Skeletal muscle tissue (tissue), 4 donors: ENCODE results near the gene NKX1-1. TPM values are rescaled to one million over a fixed set of nuclear protein-coding genes. Genes with fewer than 3 reads are reported as not detected.

Experiments used
- H3K27ac ChIP-seq: one replicate; pipeline ENCODE4 v1.7.0; 2013; ENCODE audit warnings: mild to moderate bottlenecking, low read depth, low read length, inconsistent platforms
- H3K27me3 ChIP-seq, 3 donors: one replicate each; pipeline ENCODE4 v1.7.0; 2013; ENCODE audit warnings: low read length in 3 of 3; ENCODE audit not compliant: control insufficient read depth in 3 of 3, insufficient read depth in 3 of 3
- H3K36me3 ChIP-seq, 3 donors: one replicate each; pipeline ENCODE4 v1.7.0; 2013; ENCODE audit warnings: low read length in 3 of 3; ENCODE audit not compliant: control insufficient read depth in 3 of 3, insufficient read depth in 3 of 3
- H3K4me1 ChIP-seq, 3 donors: one replicate each; pipeline ENCODE4 v1.7.0; 2013; ENCODE audit warnings: low read length in 3 of 3, mild to moderate bottlenecking in 3 of 3; ENCODE audit not compliant: control insufficient read depth in 3 of 3, insufficient read depth in 3 of 3
- H3K4me3 ChIP-seq, 3 donors: one replicate each; pipeline ENCODE4 v1.7.0; 2013; ENCODE audit warnings: low read length in 3 of 3
- H3K9ac ChIP-seq, 3 donors: one replicate each; pipeline ENCODE4 v1.7.0; 2013; ENCODE audit warnings: low read length in 3 of 3, mild to moderate bottlenecking in 3 of 3, moderate library complexity in 2 of 3, low read depth in 1 of 3
- H3K9me3 ChIP-seq, 3 donors: one replicate each; pipeline ENCODE4 v1.7.0; 2013; ENCODE audit warnings: low read length in 3 of 3; ENCODE audit not compliant: control insufficient read depth in 3 of 3
- total RNA-seq: library from RNA; depleted of rRNA; stranded (reverse); fragments of >200 nt; gene quantifications from one replicate; pipeline ENCODE4 v1.2.3, GENCODE V29; 2014
- donor health status: Osteomylitis.

NKX1-1 gene
- total RNA-seq, 1 donor from 2014 or later, result not detected

DNA sequence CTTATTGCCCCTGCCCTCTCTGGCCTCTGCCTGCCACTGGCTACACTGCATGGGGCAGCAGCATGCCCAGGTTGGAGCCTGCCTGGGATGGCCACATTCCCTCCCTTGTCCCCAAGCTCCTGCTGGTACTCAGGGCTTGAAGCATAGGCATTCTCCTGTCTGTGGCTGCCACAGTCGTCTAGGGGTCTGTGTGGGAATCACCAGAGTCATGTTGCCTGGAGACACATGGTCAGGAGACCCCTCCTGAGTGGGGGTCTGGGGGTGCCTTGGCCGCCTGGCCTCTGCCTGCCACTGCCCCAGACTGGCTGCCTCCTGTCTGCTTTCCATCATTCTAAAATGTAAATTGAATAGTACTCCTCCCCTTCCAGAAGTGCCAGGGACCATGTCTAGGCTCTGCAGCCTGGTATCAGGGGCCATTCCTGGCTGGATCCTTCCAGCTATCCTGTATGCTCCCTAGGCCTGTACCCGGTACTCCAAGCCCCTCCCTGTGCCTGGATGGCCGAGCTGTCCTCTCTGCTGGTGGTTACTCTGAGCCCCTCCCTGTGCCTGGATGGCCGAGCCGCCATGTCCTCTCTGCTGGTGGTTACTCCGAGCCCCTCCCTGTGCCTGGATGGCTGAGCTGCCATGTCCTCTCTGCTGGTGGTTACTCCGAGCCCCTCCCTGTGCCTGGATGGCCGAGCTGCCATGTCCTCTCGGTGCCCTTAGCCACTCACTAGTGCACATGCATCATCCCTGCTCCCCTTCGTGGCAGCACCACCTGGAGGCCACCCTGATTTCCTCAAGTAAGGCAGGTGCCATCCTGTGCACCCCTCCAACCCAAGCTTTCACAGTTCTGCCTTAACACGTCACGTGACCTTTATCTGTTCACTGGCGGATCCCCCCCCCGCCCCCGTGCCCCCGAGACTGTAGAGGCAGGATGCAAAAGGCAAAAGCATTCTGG lies 5.5 kb upstream of the NKX1-1 start:
- Histone ChIP-seq H3K27ac (no peak overlapping the region), H3K9me3 (no peaks in the 10 kb centered on the region), H3K36me3 (no peaks in the 10 kb centered on the region), H3K4me3 (no peak overlapping the region), H3K27me3 (peaks cover 79 to 89% (median 81%) of the 10 kb centered on the region in 3 donors), H3K4me1 (peaks cover 0 to 5% (median 0%) of the 10 kb centered on the region in 3 donors), H3K9ac (no peak overlapping the region)

DNA sequence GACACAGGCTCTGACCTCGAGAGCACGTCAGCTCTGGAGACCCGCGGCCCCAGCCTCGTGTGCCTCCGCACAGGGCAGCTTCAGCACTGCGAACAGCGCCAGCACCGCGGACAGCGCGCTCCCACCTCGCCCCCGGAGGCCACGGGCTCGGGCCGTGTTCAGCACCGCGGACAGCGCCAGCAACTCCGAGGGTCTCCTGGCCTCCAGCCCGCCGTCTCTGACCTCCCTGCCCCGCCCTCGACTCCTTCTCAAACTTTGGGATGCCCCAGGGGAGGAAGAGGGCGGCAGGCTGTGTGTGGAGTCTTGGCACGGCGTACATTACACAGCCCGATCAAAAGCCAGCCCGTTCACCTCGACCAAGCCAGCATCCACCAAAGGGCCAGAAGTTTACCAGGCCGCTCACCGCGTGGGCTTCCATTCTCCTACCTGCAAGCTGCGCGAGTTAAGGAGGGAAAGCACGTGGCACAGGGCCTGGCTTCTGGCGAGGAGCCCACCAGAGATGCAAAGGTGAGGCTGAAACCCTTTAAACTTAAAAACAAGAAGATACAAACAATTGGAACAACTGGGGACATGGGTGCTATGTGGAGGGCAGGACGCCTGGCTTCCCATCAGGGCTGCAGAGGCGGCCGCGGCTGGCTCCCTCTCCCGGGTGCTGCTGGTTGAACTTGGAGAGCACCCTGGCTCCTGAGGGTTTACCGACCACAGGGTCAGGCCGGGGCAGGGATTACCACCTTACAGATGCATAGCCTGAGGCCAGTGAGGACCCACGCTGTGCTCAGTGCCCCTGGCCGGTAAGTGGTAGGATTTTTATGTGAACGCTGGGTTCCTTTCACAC lies 4.5 kb upstream of the NKX1-1 start:
- Histone ChIP-seq H3K4me3 (no peak overlapping the region), H3K4me1 (peaks cover 0 to 6% (median under 1%) of the 10 kb centered on the region in 3 donors), H3K9ac (no peak overlapping the region), H3K27ac (no peak overlapping the region), H3K9me3 (no peaks in the 10 kb centered on the region), H3K27me3 (peaks cover 76 to 89% (median 81%) of the 10 kb centered on the region in 3 donors), H3K36me3 (no peaks in the 10 kb centered on the region)

DNA sequence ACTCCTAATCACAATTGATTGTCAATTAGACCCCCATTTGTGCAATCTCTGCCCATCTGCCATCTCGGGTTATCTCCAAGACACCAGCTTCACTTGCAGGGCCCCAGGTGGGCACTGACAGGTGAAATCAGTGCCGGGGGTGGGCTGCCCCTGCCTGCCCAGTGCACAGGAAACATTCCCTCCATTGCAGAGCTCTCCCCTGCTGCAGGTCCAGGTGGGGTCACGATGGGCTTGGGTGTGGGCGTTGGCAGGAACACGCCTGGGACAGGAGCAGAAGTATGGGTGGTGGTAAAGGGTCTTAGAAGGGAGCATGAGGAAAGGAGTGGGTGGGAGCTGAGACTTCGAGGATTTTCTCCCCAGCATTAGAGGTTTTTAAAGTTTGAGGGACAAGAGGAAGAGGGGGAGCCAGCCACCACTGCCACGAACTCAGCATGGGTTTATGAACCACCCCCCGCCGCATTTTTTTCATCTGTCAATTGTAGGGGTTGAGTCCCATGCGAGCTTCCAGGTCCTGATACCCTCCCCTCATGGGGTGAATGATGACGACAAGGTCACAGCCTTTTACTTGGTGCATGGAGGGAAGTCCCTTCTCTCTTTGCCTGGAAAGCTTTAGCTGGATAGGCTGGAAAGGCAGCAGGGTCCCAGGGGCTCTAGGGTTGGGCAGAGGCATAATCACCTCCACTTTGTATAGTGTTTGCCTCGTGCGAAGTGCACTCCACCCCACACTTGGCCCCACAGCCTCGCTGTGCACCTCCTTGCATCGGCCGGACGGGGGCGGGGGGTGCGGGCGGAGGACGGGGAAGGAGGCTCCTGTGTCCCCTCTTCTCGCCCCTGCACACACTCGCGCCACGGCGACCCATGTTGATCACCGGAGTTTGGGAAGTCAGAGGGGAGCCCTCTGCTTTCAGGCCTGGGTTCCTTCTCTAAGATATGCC lies 3.5 kb upstream of the NKX1-1 start:
- Histone ChIP-seq H3K4me3 (no peak overlapping the region), H3K9ac (no peak overlapping the region), H3K9me3 (no peaks in the 10 kb centered on the region), H3K27me3 (peaks cover 76 to 88% (median 82%) of the 10 kb centered on the region in 3 donors), H3K27ac (no peak overlapping the region), H3K36me3 (no peaks in the 10 kb centered on the region), H3K4me1 (peaks cover 3 to 7% (median 6%) of the 10 kb centered on the region in 3 donors)

DNA sequence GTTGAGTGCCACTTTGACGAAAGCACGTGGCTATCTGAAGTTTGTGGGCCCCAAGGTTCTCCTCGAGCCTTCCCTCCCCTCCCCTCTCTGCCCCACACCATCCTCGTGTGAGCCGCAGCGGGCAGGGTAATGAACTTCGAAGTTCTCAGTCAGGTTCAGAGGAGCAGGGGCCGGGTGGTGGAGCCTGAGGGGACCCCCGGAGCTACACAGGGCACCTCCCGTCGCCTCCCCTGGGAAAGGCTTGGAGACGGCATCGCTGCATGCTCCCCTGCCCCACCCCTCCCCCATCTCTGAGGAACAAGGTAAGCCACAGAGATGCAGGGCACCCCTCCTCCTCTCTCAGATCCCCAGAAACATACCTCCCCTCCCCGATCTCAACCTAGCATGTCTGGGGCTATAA lies 2.8 kb upstream of the NKX1-1 start:
- H3K36me3 ChIP-seq, result no peaks in the 10 kb centered on the region
- peaks cover 3 to 8% (median 6%) of the 10 kb centered on the region in 3 donors for H3K4me1 ChIP-seq
- H3K27ac ChIP-seq, result no peak overlapping the region
- no peak overlapping the region for H3K4me3 ChIP-seq
- no peak overlapping the region for H3K9ac ChIP-seq
- H3K27me3 ChIP-seq, result peaks cover 77 to 95% (median 89%) of the 10 kb centered on the region in 3 donors
- no peaks in the 10 kb centered on the region for H3K9me3 ChIP-seq

DNA sequence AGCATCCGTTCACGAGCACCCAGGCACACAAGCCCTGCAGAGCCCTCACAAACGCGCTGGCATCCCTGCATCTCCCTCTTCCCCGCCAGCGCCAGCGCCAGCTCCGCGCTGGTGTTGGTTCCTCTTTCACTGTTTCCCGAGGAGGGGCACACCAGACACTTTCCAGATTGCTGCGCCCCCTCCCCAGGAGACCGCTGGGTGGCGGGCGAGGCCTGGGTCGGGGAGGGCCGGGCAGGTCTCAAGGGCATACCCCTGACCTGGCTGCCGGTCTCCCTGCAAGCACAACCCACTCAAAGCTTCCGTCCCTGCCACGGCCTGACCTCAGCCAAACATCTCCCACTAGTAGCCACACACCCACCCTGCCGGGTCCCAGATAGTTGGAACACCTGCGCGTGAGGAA lies 2.2 kb upstream of the NKX1-1 start:
- no peaks in the 10 kb centered on the region for H3K36me3 ChIP-seq
- peaks cover 71 to 94% (median 89%) of the 10 kb centered on the region in 3 donors for H3K27me3 ChIP-seq
- H3K4me1 ChIP-seq, result peaks cover 3 to 10% (median 6%) of the 10 kb centered on the region in 3 donors
- no peaks in the 10 kb centered on the region for H3K9me3 ChIP-seq
- H3K27ac ChIP-seq, result no peak overlapping the region
- no peak overlapping the region for H3K4me3 ChIP-seq
- H3K9ac ChIP-seq, result no peak overlapping the region

DNA sequence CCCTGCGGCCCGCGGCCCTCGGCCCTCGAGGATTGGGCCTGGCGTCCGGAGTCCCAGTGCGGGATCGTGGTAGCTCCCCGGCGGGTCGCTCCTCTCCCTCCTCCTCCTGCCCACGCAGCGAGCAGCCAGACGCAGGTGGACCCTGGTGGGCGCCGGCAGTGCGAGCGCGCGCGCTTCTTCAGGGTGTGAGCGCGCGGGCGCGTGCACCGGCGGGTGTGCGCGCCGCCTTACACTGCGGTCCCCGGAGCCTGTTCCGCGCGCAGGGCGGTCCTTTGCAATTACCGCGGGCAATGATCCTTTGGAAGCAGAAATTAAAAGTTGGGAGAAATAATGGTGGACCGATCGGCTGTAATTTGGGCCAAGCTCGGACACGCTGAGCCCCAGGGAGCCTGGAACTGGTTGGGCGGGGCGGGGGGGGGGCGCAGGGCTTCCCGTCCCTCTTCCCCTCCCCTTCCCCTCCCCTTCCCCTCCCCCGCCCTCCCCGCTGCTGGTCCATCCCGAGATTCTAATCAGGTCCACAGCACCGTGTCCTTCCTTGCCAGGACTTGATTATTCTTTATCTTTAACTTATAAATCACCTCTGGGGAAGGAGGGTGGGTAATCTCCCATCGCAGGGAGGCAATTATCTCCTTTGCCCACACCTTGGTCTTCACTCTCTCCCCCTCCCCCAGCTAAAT lies 1.6 kb upstream of the NKX1-1 start:
- Histone ChIP-seq H3K36me3 (no peaks in the 10 kb centered on the region), H3K9ac (no peak overlapping the region), H3K27ac (no peak overlapping the region), H3K27me3 (peaks cover 68 to 94% (median 87%) of the 10 kb centered on the region in 3 donors), H3K4me1 (peaks cover 3 to 10% (median 8%) of the 10 kb centered on the region in 3 donors), H3K9me3 (no peaks in the 10 kb centered on the region), H3K4me3 (no peak overlapping the region)

- Histone ChIP-seq H3K4me1 (peaks cover 3 to 10% (median 8%) of the 10 kb centered on the region in 3 donors), H3K27me3 (peaks cover 68 to 94% (median 87%) of the 10 kb centered on the region in 3 donors), H3K27ac (no peak overlapping the region), H3K4me3 (no peak overlapping the region), H3K36me3 (no peaks in the 10 kb centered on the region), H3K9ac (no peak overlapping the region), H3K9me3 (no peaks in the 10 kb centered on the region)
Observed at GRCh38 chr4:1406981-1407656, 877 bp upstream of the NKX1-1 start.

- Histone ChIP-seq H3K27ac (no peak overlapping the region), H3K9ac (no peak overlapping the region), H3K4me3 (no peak overlapping the region), H3K27me3 (peaks cover 68 to 93% (median 88%) of the 10 kb centered on the region in 3 donors), H3K9me3 (no peaks in the 10 kb centered on the region), H3K36me3 (no peaks in the 10 kb centered on the region), H3K4me1 (peaks cover 3 to 10% (median 8%) of the 10 kb centered on the region in 3 donors)
Observed at GRCh38 chr4:1405636-1406393, 427 bp downstream of the NKX1-1 start.
